Measurements from ENCODE around the gene COMMD9.

Gene COMMD9

DNA sequence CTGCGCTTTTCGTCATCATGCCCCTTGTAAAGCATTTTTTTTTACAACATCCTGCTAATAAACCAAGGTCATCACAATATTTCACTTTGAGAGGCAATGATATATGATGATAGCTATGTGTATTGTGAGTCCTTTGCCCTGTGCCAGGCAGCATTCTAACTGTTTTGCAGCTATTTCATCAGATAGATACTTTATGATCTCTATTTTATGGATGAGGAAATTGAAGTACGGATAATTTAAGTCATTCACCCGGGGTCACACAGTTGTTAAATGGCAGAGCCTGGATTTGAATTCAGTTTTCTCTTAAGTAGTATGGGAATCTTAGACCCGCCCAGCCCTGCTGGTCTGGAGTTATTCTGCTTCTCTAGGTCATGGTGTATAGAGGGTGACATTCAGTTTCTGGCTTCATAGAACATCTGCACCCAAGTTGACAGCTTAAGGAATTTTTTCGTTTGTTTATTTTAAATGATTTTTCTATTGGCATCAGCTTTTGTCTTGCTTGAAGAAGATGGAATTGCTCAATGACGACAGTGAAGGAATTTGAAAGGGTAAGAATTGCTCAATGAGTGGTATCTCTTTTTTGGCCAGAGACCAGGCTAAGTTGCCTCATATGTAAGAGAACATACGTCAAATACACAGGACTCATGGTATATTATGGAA lies 7.8 kb upstream of the COMMD9 start:
- no peak for DNase-seq
- no peak for ATAC-seq

DNA sequence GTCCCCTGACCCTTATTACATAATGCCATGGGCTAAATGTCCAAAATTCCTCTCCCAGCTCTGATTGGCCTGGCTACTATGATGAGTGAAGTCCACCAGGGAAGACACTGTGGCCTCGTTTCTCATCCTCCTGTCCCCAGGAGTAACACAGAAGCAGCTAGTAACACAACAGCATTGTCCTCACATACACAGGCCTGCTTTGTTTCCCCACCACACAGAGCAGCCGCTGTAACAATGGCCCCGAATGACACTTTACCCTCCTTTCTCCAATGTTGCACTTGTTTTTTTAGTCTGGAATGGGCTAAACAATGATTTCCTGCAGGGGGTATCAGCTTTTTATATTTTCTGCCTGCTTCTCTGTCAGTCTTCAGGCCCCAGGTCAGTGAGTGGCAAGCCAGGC lies 6.7 kb upstream of the COMMD9 start, which contains the start of gene PRR5L:
Gene PRR5L, plus strand, starts transcription at position 363 of the 400 bp plus-strand sequence. CDS start 104,834 bp downstream, outside the sequence.
- no peak for DNase-seq

DNA sequence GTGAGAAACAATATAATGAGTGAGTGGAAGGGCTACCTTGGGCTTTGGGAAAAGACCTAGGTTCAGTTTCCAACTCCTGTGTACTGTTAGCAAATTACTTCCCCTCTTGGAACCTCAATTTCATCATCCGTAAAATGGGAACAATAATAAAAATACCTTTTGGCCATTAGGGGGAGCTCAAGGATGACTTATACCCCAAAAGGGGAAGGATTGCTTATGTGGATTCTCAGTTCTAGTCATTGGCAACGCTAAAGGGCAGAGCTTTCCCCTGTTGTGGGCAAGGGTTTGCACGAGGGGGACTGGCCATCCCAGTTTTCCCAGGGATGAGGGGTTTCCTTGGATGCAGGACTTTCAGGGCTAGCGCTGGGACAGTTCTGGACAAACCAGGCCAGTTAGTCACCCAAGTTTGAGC lies 3.1 kb upstream of the COMMD9 start:
- DNase-seq (no peak), ATAC-seq (no peak)

More for the DNA sequence above, 6.7 kb upstream of the COMMD9 start, which contains the start of gene PRR5L:
- ATAC-seq = no peak

DNA sequence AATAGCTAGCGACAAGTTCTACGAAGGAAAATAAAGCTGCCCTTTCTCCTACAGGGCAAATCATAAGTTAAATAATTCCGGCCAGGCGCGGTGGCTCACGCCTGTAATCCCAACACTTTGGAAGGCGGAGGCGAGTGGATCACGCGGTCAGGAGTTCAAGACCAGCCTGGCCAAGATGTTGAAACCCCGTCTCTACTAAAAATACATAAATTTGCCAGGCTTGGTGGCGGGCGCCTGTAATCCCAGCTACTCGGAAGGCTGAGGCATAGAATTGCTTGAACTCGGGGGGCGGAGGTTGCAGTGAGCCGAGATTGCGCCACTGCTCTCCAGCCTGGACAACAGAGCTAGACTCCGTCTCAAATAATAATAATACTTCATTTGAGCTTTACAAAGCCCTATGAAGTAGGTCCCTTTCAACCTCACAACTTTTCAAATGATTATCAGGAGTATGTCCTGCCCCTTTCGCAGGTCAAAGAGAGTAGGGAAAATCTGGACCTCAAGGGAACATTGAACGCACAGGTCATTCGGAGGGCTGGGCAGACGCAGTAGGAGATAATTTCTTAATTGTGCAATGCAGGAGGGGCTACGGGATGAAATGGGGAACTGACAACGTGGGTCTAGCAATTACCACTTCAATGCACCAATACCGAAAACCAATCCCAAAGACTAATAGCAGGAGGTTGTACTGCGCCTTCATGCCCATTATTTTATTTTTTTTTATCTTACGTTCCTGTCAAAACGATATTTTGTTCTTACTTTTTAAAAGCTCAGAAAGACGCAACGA lies 590 bp downstream of the COMMD9 start:
- DNase-seq (no peak), ATAC-seq (no peak)

DNA sequence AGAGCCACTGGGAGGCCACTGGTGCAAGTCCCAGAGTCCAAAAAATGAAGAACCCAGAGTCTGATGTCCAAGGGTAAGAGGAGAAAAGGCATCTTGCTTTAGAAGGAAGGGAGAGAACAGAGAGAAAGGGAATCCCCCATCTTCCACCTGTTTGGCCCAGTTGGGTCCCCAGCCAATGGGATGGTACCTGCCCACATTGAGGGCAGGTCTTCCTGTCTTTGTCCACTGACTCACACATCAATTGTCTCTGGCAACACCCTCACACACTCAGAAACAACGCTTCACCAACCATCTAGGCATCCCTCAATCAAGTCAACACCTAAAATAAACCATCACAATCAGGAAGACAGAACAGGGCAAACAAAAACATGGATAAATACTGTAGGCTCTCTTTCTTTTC lies 6.3 kb downstream of the COMMD9 start:
- ATAC-seq (no peak), DNase-seq (no peak)

DNA sequence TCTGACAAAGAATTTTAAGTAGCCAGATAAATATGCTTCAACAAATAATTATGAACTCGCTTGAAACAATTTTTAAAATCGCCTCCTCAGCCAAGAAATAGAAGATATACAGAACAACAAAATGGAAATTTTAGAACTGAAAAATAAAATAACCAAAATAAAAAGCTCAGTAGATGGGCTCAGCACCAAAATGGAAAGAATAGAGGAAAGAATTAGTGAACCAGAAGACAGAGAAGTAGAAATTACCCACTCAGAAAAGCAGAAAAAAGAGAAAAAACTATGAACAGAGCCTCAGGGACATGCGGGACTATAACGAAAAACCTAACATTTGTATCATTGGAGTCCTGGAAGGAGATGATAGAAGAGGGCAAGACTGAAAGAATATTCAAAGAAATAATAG lies 7.4 kb downstream of the COMMD9 start:
- DNase-seq = no peak
- ATAC-seq = no peak

GRCh38 chr11:36280531-36280930 lies 8.7 kb downstream of the COMMD9 start:
- ATAC-seq (no peak), DNase-seq (no peak)

GRCh38 chr11:36278531-36279282 lies 10.5 kb downstream of the COMMD9 start:
- no peak for ATAC-seq

GRCh38 chr11:36274414-36274813 lies 14.8 kb downstream of the COMMD9 start:
- ATAC-seq (no peak), DNase-seq (no peak)

More at GRCh38 chr11:36278531-36279282, 10.5 kb downstream of the COMMD9 start:
- DNase-seq = no peak

- DNase-seq (no peak), ATAC-seq (no peak)
Observed at GRCh38 chr11:36273110-36273509, 16.1 kb downstream of the COMMD9 start.

DNA sequence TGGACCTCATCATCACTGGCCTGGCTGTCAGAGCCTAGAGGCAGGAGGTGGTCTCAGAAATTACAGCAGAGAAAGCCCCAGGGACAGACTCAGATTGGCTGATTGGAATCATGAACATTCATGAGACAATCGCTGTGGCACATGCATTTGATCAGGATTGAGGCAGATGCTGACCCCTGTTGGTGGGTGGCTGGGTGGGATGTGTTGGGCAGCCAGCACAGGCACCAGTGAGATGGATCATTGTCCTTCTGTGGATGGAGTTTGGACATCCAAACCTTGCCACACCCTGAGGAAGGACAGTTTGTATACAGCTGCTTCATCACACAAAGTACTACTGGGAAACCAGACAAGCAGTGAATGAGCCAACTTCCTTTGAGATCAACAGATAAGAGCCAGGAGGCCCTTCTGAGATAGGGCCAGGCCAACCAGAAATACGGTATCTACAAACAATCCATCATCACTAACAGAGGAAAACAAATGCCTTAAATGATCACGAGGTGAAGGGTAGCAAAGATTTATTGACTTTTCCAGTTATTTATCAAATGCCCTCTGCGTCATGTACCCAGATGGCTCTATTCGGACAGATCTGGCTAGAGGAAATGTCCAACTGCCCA lies 17.3 kb downstream of the COMMD9 start:
- DNase-seq (no peak), ATAC-seq (no peak)

GRCh38 chr11:36270701-36271100 lies 18.5 kb downstream of the COMMD9 start:
- DNase-seq (no peak), ATAC-seq (no peak)

- DNase-seq (no peak), ATAC-seq (no peak)
Observed at GRCh38 chr11:36268337-36268985, 20.8 kb downstream of the COMMD9 start.

- DNase-seq (no peak), ATAC-seq (no peak)
Observed at GRCh38 chr11:36266767-36267166, 22.5 kb downstream of the COMMD9 start.

DNA sequence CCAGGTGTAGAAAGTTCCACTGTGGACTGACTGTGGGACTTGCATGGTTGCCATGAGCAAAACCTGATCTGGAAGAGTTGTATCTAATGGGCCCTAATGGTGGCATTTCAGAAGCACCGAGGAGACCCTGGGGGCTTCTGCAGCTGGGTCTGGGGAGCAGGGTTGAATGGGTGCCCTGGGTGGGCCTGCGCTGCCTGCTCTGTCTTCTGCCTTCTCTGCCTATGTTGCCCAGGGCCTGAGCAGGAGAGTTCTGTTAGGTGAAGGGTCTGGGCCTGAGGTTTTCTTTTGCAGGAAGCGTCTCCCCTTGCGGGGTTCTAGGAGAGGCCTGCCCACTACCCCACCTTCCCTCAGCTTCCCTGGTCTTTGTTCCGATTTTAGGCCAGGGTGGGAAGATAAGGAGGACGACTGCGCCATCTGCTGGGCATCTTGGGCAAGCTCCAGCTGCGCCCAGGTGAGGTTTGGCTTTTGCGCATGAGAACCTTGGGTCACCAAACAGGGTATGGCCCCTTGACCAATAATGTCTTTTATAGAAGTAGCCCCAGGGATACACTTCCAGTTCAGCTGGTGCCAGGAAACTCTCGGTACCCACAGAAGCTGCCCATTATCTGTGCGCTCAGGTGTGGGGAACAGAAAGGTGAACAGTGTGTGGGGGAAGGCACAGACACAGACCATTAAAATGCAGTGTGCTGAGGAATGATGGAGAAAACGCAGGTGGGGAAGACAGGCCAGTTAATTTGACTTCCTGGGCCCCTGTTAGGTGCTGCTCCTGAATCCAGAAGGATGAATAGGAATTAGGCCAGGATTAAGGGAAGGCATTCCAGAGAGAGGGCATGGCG lies 23.2 kb downstream of the COMMD9 start:
- DNase-seq = peak; percentile 64
- ATAC-seq = peak; percentile 30

- no peak for ATAC-seq
- no peak for DNase-seq
Observed at GRCh38 chr11:36264973-36265344, 24.3 kb downstream of the COMMD9 start.

GRCh38 chr11:36264011-36264972 lies 24.9 kb downstream of the COMMD9 start:
- DNase-seq = no peak
- no peak for ATAC-seq

DNA sequence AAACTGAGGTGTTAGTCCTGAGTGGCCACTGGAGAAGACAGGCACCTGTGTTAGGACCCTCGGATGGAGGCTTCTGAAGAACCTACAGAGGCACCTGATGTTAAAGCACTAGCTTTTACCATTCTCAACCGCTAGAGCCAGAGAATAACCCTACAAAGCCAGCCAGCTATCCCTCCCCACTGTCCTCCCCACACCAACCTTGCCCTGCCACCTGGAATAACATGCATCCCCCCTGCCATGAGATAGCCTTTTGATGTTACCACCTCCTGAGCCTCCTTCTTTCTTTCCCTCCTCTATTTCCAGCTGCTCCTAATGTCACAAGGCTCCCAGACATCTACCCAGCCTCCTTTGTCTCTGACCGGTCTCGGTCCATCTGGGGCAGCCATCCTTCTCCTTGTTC lies 28.1 kb downstream of the COMMD9 start:
- ATAC-seq (no peak), DNase-seq (no peak)

- peak; percentile 33 for DNase-seq
Observed at GRCh38 chr11:36258730-36259360, 30.4 kb downstream of the COMMD9 start.

More at GRCh38 chr11:36258730-36259360, 30.4 kb downstream of the COMMD9 start:
- ATAC-seq = no peak
